Testis (tissue), 2 donors: Measurements from ENCODE around the gene PRKACA.

Experiments used
- POLR2A ChIP-seq: fragments of 450-650 bp; IDR thresholded peaks from one replicate; pipeline ENCODE4 v1.6.1; 2017; ENCODE audit warnings: antibody characterized with exemption, mild to moderate bottlenecking, moderate library complexity
- TF ChIP-seq, protein P1 (sequence below), 3 experiments: fragments of 450-650 bp in 2 of 3; fragments of 200-600 bp in 1 of 3; sonication (generic) in 1 of 3; IDR thresholded peaks; one replicate each; pipeline ENCODE4 v1.5.1; 2016 to 2019; ENCODE audit warnings: antibody characterized with exemption in 3 of 3, mild to moderate bottlenecking in 2 of 3, moderate library complexity in 1 of 3

DNA sequence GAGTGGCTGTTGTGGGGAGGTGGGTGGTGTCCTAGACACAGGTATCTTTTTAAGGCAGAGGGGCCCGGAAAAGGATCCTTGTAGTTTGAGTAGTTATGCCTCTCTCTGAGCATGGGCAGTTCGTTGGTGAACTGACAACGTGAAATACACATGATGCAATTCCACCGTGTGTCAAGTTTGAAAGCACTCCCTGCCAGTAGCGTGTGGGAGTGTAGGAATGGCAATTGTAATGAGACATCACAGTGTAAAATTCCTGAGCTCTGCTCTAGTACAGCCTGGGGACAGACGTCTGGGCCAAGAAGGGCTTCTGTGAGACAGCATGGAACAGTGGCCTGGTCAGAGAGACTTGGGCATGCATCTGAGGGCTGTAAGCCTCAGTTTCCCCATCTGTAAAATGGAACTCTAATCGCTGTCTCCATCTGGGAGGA lies 29.2 kb upstream of the PRKACA start:
- TF ChIP-seq, protein P1, sequence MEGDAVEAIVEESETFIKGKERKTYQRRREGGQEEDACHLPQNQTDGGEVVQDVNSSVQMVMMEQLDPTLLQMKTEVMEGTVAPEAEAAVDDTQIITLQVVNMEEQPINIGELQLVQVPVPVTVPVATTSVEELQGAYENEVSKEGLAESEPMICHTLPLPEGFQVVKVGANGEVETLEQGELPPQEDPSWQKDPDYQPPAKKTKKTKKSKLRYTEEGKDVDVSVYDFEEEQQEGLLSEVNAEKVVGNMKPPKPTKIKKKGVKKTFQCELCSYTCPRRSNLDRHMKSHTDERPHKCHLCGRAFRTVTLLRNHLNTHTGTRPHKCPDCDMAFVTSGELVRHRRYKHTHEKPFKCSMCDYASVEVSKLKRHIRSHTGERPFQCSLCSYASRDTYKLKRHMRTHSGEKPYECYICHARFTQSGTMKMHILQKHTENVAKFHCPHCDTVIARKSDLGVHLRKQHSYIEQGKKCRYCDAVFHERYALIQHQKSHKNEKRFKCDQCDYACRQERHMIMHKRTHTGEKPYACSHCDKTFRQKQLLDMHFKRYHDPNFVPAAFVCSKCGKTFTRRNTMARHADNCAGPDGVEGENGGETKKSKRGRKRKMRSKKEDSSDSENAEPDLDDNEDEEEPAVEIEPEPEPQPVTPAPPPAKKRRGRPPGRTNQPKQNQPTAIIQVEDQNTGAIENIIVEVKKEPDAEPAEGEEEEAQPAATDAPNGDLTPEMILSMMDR (IDR thresholded peaks at IDR 0.05), result no peak
- no peak for TF ChIP-seq POLR2A
